B cell (primary cell): ENCODE results near the gene KIF2A. TPM values are rescaled to one million over a fixed set of nuclear protein-coding genes. Genes with fewer than 3 reads are reported as not detected.

ENCODE experiments used
- ATAC-seq: fragments of 200-7000 bp; cut with Tn5 transposase; one replicate; pipeline ENCODE4 v1.10.0; 2021; ENCODE audit warnings: low read depth, mild to moderate bottlenecking, moderate number of reproducible peaks, moderate library complexity
- CTCF ChIA-PET: fragments of 350-600 bp; sonication (Branson Sonifier 250); formaldehyde crosslinking; loops from one replicate; lab custom pipeline; 2021; ENCODE audit warnings: antibody characterized with exemption, inconsistent platforms; lab: Charles Lee
- POLR2A ChIA-PET: fragments of 350-600 bp; sonication (Branson Sonifier 250); formaldehyde crosslinking; loops from one replicate; lab custom pipeline; 2021; ENCODE audit warnings: antibody characterized with exemption; lab: Charles Lee
- DNase-seq: peaks from one replicate; pipeline ENCODE4 v3.0.0; 2013
- H2AFZ ChIP-seq: 2 replicates; pipeline ENCODE4 v1.6.1; 2012; ENCODE audit warnings: mild to moderate bottlenecking, low read depth, low read length; ENCODE audit not compliant: insufficient read depth, poor library complexity, severe bottlenecking
- H3K27ac ChIP-seq, 2 donors: 1 replicate in 1 of 2; 2 replicates in 1 of 2; pipeline ENCODE4 v1.5.1; 2012 to 2013; ENCODE audit warnings: low read length in 2 of 2, mild to moderate bottlenecking in 2 of 2, moderate library complexity in 1 of 2
- H3K27me3 ChIP-seq, 4 experiments: fragments of 200-600 bp in 1 of 4; sonication (generic) in 1 of 4; replicated peaks in 1 of 4; 1 replicate in 2 of 4; 2 replicates in 2 of 4; pipeline versions ENCODE4 v1.6.1 to v1.7.0; 2013 to 2016; ENCODE audit warnings: low read length in 3 of 4, mild to moderate bottlenecking in 2 of 4, mixed read lengths in 1 of 4, moderate library complexity in 1 of 4; ENCODE audit not compliant: insufficient read depth in 4 of 4, control insufficient read depth in 3 of 4; ENCODE audit errors: control extremely low read depth in 1 of 4
- H3K36me3 ChIP-seq, 2 experiments: replicated peaks in 1 of 2; 1 replicate in 1 of 2; 2 replicates in 1 of 2; pipeline versions ENCODE4 v1.6.1 to v1.7.1; 2013; ENCODE audit warnings: low read length in 1 of 2; ENCODE audit not compliant: insufficient read depth in 2 of 2, control insufficient read depth in 1 of 2; ENCODE audit errors: control extremely low read depth in 1 of 2, extremely low read depth in 1 of 2
- H3K4me1 ChIP-seq, 2 donors: fragments of 200-600 bp in 1 of 2; sonication (generic) in 1 of 2; 1 replicate in 1 of 2; 2 replicates in 1 of 2; pipeline versions ENCODE4 v1.5.1 to v1.6.1; 2013 to 2017; ENCODE audit warnings: low read length in 2 of 2; ENCODE audit not compliant: control insufficient read depth in 2 of 2, insufficient read depth in 2 of 2
- H3K4me2 ChIP-seq: replicated peaks from 2 replicates; pipeline ENCODE3; 2012; ENCODE audit warnings: mild to moderate bottlenecking, low read depth, low read length; ENCODE audit not compliant: poor library complexity, severe bottlenecking
- H3K4me3 ChIP-seq, 5 experiments: fragments of 200-600 bp in 1 of 5; sonication (generic) in 1 of 5; 1 replicate in 3 of 5; 2 replicates in 2 of 5; pipeline versions ENCODE4 v1.5.1 to v1.7.0; 2011 to 2016; ENCODE audit warnings: low read length in 4 of 5, mild to moderate bottlenecking in 4 of 5, low read depth in 2 of 5, control low read depth in 1 of 5, moderate library complexity in 1 of 5; ENCODE audit not compliant: insufficient read depth in 1 of 5; ENCODE audit errors: control extremely low read depth in 1 of 5, extremely low read depth in 1 of 5
- H3K79me2 ChIP-seq: fragments of 200-600 bp; sonication (generic); one replicate; pipeline ENCODE4 v1.6.0; 2016; ENCODE audit warnings: low read length; ENCODE audit not compliant: control insufficient read depth, insufficient read depth
- H3K9ac ChIP-seq: fragments of 200-600 bp; sonication (generic); 2 replicates; pipeline ENCODE4 v1.6.1; 2017; ENCODE audit warnings: mild to moderate bottlenecking, low read length, moderate library complexity
- H3K9me3 ChIP-seq, 3 donors: one replicate each; pipeline versions ENCODE4 v1.6.1 to v1.7.1; 2013; ENCODE audit warnings: low read length in 2 of 3; ENCODE audit not compliant: control insufficient read depth in 2 of 3, insufficient read depth in 1 of 3; ENCODE audit errors: control extremely low read depth in 1 of 3
- H4K20me1 ChIP-seq: 2 replicates; pipeline ENCODE4 v1.6.0; 2012; ENCODE audit warnings: mild to moderate bottlenecking, low read length; ENCODE audit not compliant: insufficient read depth, control insufficient read depth, poor library complexity, severe bottlenecking
- H3K27ac Mint-ChIP-seq: one replicate; pipeline ENCODE4 v1.8.0; 2021; ENCODE audit warnings: mixed read lengths
- H3K27me3 Mint-ChIP-seq: one replicate; pipeline ENCODE4 v1.8.0; 2021; ENCODE audit warnings: mixed read lengths
- H3K4me1 Mint-ChIP-seq: one replicate; pipeline ENCODE4 v1.8.0; 2021; ENCODE audit warnings: mixed read lengths
- H3K4me3 Mint-ChIP-seq: one replicate; pipeline ENCODE4 v1.8.0; 2021; ENCODE audit warnings: mixed read lengths
- H3K9me3 Mint-ChIP-seq: one replicate; pipeline ENCODE4 v1.8.0; 2022; ENCODE audit warnings: mixed read lengths; ENCODE audit not compliant: insufficient read depth
- CTCF ChIP-seq: fragments of 200-600 bp; IDR thresholded peaks from one replicate; pipeline ENCODE4 v1.8.0; 2022; ENCODE audit warnings: antibody characterized with exemption, mild to moderate bottlenecking
- EZH2 ChIP-seq: IDR thresholded peaks from 2 replicates; pipeline ENCODE4 v1.6.1; 2012; ENCODE audit warnings: borderline replicate concordance, low read depth, mild to moderate bottlenecking, moderate library complexity, low read length; ENCODE audit not compliant: insufficient read depth, poor library complexity, severe bottlenecking
- WGBS: methylation state at CpG from one replicate; pipeline ENCODE4 v1.1.5; 2013; ENCODE audit warnings: missing lambda C conversion rate; ENCODE audit not compliant: insufficient coverage; 5-methylcytosine and 5-hydroxymethylcytosine counted together
- intact Hi-C: fragments of 100-400 bp; cut with micrococcal nuclease; formaldehyde crosslinking; loops from one replicate; pipeline ENCODE4 v1.10.0; 2022
- polyA plus RNA-seq: library from polyadenylated mRNA; depleted of rRNA; stranded (reverse); fragments of >200 nt; gene quantifications from 2 replicates; pipeline ENCODE4 v1.2.3, GENCODE V29; 2012
- total RNA-seq, 2 donors: library from RNA; stranded (reverse); fragments of 120-200 nt in 1 of 2; gene quantifications; 1 replicate in 1 of 2; 2 replicates in 1 of 2; pipeline versions ENCODE4 v1.2.3 to v1.2.4, GENCODE V29; 2013 to 2022

KIF2A gene
- total and polyA plus RNA-seq, 2 donors (not counting 1 experiment from before 2014, with no cell fraction given): 12.9 to 59.0 TPM

GRCh38 chr5:62419609-62420008 is 113.6 kb downstream of the KIF2A start:
- Histone ChIP-seq H3K27me3 (no peaks in the 10 kb centered on the region), H3K4me2 (no peak overlapping the region), H3K27ac (no peak overlapping the region), H2AFZ (no peak overlapping the region), H3K4me1 (no peaks in the 10 kb centered on the region), H3K4me3 (no peak overlapping the region), H3K9me3 (no peaks in the 10 kb centered on the region), H4K20me1 (peaks cover 14% of the 10 kb centered on the region), H3K9ac (no peak overlapping the region), H3K36me3 (peaks cover 0 to 6% of the 10 kb centered on the region in 2 experiments), H3K79me2 (peaks cover 88% of the 10 kb centered on the region)
- Mint-ChIP-seq H3K27ac (no peak overlapping the region), H3K4me3 (no peak overlapping the region), H3K27me3 (no peaks in the 10 kb centered on the region), H3K9me3 (no peaks in the 10 kb centered on the region), H3K4me1 (peaks cover 3% of the 10 kb centered on the region)
- ATAC-seq (no peak), DNase-seq (no peak)
- intact Hi-C loops: no loop called here
- 100% methylated on average over 3 of the region's 3 CpGs for WGBS
- ChIA-PET POLR2A (no interaction called here), CTCF (interaction anchor here (1.7 kb wide), 1 partner anchor 24 kb away, joined by 4 read pairs; no protein-coding TSS in a partner anchor)
- no peak for TF ChIP-seq CTCF
- TF ChIP-seq EZH2: no peak

- H3K9me3 Mint-ChIP-seq: no peaks in the 10 kb centered on the region
- peaks cover 0 to 6% of the 10 kb centered on the region in 2 experiments for H3K36me3 ChIP-seq
These were observed 115.4 kb downstream of the KIF2A start for GRCh38 chr5:62421414-62421813.

More at GRCh38 chr5:62421414-62421813, 115.4 kb downstream of the KIF2A start:
- ATAC-seq: no peak
- ChIA-PET CTCF (no interaction called here), POLR2A (no interaction called here)
- Histone ChIP-seq H2AFZ (no peak overlapping the region), H3K4me1 (no peaks in the 10 kb centered on the region), H3K9me3 (no peaks in the 10 kb centered on the region), H3K4me2 (no peak overlapping the region), H4K20me1 (peaks cover 14% of the 10 kb centered on the region), H3K4me3 (no peak overlapping the region), H3K9ac (no peak overlapping the region), H3K27me3 (no peaks in the 10 kb centered on the region), H3K27ac (no peak overlapping the region), H3K79me2 (peaks cover 91% of the 10 kb centered on the region)
- Mint-ChIP-seq H3K4me3 (no peak overlapping the region), H3K4me1 (peaks cover 3% of the 10 kb centered on the region), H3K27ac (no peak overlapping the region), H3K27me3 (no peaks in the 10 kb centered on the region)
- intact Hi-C loops: no loop called here
- no CpG with 5 or more reads among the region's 1 CpG for WGBS
- no peak for DNase-seq
- no peak for TF ChIP-seq EZH2
- no peak for TF ChIP-seq CTCF
